NCI-H2107 (cell line): Measurements from ENCODE around the gene CPTP.

Experiments
- DNase-seq: peaks from one replicate; lab custom pipeline; 2025; lab: John Stamatoyannopoulos, UW

CPTP gene

DNA sequence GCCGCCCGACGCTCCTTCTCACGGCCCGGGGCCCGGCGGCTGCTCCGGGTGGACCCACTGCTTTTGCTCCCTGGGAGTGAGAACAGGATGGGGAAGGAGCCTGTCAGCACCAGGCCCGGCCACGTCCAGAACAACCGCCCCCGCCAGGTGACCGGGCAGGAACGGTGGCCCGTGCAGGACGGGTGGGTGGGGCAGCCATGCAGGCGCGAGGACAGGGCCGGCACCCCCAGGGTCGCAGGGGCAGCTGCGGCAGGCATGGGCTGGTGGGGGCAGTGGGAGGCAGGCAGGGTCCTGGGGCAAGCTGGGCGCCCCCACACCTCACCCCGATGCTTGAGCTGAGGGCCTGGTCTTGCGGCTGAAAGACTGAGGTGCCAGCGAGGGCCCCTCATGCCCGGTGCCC is 11.8 kb downstream of the CPTP start:
- no peak for DNase-seq

DNA sequence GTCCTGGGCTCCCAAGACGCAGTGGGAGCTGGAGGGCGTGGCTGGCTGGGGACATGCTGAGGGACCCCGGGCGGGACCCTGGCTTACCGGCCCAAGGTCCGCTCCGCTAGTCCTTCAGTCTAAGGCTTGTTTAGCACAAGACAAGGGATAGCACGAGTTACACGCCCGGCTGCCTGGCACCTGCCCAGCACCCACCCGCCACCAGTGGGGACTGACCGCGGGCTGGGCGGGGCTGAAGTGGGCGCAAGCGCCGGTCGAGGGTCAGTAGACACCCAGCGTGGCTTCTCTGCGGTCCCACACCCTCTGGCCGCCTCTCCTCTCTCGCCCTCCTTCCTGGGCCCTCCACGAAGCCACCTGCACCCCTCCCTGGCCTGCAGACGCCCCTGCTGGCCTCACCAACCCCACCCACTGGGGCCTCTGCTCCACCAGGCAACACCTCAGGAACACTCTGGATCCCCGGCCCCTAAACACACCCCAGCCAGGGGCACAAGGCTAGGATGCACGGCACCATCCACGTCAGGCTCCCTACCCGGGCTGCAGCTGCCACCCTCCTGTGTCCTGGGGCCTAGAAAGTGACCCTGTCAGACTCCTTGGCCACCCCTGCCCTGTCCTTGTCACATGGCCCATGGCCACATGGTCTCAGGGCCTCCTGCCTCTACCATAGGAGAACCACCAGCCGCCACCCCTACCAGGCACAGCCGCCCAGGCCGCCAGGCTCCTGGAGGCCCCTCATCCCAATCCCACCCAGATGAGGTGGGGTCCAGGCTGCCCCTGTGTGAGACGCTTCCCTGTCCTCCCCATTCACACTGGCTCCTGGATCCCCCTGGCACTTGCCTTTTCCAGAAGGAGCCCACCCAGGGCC is 12.6 kb downstream of the CPTP start:
- DNase-seq: no peak

DNA sequence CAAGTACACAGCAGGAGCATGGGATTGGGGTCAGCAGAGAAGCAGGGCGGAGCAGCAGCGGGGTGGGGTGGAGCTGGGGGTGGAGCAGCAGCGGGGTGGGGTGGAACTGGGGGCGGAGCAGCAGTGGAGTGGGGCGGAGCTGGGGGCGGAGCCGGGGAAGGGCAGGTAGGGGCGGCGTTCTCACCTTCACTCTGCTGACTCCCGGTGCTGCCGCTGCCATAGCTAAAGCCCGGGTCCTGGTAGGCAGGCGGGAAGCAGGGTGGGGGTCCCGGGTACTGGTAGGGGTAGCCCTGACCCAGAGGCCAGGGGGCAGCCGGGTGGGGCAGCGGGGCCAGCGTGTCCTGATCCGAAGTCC is 13.2 kb downstream of the CPTP start:
- DNase-seq: no peak

DNA sequence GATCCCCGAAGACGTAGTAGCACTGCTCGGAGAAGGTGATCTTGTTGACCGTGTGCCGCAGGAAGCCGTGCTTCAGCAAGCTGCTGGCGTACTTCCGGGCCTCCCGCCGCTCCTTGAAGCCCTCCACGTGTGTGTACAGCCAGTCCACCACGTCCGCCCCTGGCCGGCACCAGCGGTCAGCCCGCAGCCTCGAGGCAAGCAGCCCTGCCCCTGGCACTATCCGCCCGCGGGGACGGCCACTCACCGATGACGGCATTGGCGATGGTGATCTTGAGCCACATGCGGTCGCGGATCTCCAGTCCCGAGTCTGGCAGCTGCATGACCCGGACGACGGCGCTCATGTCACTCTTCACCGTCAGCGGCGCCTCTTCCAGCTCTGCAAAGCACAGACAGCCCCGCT is 13.7 kb downstream of the CPTP start:
- no peak for DNase-seq

DNA sequence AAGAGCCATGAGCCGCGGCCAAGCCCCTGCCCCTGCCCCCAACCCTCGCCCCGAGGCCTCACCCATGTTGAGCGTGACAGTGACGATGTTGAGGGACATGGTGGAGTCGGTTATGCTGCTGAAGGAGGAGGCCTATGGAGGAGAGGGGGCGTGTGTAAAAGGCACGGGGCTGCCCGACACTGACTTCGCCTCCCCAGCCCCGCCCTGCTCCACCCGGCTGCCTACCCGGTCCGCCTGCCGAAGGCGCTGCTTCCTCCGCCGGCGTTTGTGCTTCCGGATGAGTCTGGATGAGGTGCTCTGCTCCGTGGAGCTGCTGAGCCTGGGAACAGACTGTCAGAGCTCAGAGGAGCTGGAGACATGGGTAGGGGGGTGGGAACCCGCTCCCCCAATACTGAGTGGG is 15.6 kb downstream of the CPTP start:
- no peak for DNase-seq

DNA sequence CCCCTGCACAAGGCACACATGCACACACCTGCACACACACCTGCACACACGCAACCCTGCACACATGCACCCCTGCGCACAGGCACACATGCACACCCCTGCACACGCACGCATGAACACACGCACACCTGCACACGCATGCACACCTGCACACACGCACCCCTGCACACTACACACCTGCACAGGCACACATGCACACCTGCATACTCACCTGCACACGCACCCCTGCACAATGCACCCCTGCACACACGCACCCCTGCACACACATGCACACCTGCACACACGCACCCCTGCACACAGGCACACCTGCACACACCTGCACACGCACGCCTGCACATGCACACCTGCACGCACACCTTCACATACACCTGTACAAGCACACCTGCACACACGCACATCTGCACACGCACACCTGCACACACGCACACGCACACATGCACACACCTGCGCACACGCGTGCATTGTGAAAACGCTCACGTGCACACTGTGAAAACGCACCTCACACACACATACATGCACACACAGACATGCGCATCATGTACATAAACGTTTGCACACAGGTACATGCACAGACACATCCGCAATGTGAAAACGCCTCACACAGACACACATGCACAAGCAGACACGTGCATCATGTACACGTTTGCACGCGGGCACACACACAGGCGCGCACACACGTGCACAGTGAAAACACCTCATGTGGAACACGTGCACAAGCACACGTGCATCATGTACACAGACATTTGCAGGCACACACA is 16.4 kb downstream of the CPTP start:
- DNase-seq: no peak

DNA sequence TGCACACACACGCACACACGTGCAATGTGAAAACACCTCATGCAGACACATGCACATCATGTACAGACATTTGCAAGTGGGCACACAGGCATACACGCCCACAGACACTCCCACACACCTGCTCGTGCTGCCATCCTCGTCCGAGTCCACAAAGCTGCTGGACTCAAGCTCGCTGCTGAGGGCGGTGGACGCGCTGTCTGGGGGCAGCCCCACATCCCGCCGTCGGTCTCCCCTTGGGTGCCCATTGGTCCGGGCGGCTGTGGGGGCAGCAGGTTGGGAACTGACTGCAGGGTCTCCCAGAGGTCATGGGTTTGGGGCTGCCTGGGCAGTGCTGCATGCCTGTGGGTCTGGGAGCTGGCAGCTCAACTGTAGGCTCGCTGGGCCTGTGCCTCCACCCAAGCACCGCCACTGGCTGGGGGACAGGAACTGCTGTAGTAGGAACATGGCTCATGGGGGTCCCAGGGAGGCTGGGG is 17.0 kb downstream of the CPTP start:
- no peak for DNase-seq

DNA sequence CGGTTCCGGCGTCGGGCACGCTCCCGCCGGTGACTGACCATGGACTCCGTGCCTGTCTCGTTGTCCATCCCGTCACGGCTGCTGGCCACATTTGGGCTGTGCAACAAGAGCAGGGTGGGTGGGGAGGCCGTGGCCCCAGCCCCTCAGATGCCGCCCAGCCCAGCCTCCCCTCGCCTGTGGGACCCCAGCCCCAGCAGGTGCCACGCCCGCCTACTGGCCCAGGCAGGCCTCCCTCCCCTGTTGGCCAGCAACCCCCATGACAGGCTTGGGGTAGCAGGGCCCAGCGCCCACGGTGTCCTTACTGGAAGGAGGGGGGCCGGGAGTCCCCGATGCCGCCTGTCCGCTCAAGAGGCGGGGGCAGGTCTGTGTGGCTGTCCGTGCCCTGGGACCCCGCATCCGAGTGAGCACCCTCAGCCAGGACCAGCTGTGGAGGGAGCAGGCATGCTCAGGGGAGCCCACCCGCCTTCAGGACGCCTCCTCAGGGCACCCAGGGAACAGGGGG is 17.5 kb downstream of the CPTP start:
- no peak for DNase-seq

DNA sequence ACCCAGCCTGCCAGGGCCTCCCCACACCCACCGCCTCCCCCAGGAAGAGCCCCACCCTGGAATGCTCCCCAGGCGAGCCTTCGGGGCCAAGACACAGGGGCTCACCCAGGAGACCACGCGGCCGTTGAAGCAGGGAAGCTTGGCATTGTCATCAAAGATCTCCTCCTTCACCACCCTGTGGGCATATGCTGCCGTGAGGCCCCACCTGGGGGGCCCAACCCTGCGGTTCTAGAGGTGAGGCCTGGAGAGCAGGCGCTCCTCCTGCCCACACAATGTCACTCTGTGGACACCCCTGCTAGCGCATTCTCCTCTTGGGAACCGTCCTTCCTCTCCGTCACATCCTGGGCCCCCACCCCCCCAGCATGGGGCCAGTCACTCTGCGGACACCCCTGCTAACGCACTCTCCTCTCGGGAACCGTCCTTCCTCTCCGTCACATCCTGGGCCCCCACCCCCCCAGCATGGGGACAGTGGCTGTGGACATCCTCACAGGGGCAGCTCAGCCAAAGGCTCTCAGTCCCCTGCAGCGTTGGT is 18.0 kb downstream of the CPTP start:
- no peak for DNase-seq

DNA sequence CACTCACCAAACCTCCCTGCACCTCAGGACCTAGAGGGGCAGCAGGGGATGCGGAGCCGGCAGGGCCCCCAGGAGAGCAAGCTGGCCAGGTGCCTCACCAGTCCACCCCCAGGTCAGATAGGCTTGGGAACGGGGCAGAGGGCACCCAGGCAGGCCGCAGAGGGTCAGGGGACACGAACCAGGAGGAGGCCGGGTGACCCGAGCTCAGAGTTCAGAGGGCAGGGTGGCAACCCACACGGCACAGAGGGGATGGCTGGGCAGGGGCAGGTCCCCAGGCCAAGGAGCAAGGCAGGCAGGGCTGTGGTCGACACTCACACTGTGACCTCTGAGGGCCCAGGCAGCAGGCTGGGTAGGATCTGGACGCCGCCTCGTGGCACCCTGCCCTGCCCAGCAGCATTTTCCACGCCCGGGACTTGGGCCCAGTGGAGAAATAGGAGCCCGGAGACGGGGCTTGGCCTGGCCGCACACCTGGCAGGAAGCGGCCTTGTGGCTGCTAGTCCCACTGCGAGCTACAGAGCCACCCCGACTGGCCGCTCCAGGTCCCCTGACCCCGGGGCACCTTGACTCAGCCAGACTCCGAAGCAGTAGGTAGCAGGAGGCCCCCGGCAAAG is 19.3 kb downstream of the CPTP start:
- no peak for DNase-seq

DNA sequence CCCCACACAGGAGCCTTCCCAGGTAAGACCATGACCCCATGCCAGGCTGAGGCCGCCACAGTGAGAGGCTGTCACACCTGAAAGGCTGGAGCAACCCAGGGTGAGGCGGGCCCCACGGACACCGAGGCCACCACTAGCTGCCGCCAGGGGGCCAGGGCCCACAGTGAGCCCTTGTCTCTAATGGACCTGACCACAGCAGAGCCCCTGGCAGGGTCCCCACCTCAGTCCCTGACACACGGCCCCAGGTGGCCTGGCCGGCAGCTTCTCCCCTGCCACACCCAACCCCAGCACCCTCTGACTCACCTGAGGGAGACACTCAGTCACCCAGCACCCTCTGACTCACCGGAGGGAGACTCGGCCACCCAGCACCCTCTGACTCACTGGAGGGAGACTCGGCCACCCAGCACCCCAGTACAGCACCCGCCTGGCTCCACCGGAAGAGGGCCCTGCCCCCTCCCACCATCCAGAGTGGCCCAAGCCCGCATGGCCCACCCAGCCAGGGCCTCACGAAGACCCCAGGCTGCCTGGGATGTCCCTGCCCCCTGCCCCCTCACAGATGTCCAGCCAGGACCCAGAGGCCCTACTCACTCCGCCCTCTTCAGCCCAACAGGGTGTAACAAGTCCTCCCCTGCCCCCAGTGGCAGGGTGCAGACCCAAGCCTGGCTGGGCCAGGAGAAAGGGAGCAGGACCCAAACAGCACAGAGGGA is 20.2 kb downstream of the CPTP start:
- no peak for DNase-seq

DNA sequence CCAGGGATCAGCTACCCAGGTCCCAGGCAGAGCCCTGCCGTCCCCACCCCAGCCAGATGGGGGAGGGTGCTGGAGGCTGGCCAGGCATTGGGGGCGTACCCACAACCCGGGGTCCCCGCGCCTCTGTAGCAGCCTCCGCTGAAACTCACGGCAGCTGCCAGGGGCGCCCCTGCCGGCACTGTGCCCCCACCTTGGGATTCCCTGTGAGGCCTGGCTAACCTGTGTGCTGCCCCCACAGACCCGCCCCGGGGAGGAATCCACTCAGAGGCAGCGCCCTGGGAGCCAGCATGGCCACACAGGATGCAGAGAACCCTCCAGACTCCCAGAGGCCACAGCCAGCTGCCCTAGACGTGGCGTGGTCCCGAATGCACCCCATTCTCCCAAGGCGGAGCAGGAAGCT is 20.8 kb downstream of the CPTP start:
- DNase-seq: no peak

DNA sequence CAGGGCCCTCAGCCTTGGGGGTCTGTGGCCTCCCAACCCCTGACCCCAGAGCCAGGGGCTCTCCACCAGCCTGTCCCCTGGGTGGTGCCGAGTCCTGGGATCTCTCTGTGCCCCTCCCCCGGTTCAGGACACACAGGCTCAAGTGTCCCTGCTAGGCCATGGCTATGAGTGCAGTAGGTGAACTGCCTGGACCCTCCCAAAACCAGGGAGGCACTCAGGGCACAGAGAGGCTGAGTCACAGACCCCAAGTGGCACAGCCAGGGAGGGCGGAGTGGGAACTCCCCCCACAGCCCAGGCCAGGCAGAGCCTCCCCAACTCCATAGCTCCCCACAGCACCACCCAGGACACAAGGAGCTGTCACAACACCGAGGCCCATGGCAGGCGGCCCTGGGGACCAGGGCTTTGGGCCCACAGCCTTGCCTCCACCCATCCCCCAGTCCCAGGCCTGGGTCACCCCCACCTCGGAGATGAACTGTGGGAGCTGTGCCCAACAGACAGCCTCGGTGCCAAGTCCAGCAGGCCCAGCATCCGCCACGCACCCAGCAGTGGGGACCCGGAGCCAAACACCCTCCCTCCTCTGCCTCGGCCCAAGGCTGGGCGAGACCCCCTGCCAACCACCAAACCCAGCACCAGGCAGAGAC is 21.4 kb downstream of the CPTP start:
- DNase-seq: no peak

DNA sequence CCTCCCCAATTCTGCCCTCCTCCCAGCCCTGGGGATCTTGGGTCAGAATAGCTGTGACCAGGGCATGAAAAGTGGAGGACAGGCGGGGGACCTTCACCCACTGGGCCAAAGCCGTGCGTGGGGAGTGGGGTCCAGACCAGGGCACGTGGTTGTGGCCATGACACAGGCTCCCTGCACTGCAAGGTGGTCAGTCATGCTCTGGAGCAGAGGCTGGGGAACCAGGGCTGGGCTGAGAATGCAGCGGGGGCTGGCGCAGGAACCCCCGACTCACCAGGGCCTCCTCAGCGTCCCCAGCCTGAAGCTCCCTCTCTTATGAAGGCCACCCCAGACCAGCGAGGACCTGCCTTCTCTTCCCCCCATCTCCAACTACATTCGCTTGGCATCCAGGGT is 21.9 kb downstream of the CPTP start:
- no peak for DNase-seq

DNA sequence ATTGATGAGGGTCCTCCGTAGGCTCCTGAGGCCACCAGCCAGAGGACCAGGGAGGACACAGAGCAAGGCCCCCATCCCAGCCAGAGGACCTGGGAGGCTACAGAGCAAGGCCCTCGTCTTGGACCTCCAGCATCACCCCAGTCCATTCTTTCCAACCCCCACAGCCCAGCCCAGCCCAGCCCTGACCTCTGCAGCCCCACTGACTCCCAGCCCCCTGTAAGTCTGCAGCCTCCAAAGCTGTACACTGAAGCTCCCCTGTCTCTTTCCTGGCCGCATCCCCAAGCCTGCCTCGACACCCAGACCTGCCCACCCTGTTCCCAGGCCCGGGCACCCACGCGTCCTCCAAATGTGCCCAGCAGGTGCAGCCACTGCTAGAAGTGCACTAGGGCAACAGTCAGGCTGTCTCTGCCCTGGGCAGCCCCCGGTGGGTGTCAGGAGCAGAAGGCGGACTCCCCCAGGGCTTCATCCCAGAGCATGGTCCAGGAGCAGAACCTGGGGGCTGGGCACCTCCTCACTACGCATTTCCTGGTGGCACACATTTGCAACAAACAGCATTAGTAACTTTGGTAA is 22.5 kb downstream of the CPTP start:
- no peak for DNase-seq

DNA sequence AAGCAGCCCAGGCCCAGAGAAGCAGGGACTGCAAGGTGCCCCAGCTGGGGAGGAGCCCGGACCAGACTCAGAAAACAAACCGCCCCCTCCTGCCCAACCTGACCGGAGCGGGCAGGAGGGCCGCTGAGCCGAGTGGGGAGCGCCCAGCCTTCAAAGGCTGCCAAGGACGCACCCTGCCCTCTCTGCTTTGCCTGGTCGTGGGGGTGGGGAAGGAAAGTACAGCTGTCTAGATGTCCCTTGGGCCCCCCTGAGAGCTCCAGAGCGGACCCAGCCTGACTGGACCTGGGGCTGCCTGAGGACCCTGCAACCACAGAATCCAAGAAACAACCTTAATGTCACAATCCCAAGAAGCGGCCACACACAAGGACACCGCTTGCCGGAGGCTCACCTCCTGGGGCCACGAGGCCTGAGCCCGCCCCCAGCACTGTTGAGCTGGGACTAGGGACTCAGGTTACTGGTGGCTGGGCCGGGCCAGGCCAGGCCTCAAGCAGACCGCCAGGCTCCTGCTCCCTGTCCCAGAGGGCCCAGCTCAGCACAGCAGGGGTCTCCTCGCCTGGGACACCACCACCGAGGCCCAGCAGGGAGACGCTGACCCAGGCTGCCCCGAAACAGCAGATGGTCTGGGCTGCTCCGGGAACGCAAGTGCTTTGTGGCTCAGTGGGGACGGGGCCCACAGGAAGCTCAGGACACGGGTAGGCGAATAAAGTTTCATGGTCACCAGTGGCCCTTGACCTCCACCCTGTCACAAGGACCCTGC is 23.2 kb downstream of the CPTP start:
- no peak for DNase-seq

DNA sequence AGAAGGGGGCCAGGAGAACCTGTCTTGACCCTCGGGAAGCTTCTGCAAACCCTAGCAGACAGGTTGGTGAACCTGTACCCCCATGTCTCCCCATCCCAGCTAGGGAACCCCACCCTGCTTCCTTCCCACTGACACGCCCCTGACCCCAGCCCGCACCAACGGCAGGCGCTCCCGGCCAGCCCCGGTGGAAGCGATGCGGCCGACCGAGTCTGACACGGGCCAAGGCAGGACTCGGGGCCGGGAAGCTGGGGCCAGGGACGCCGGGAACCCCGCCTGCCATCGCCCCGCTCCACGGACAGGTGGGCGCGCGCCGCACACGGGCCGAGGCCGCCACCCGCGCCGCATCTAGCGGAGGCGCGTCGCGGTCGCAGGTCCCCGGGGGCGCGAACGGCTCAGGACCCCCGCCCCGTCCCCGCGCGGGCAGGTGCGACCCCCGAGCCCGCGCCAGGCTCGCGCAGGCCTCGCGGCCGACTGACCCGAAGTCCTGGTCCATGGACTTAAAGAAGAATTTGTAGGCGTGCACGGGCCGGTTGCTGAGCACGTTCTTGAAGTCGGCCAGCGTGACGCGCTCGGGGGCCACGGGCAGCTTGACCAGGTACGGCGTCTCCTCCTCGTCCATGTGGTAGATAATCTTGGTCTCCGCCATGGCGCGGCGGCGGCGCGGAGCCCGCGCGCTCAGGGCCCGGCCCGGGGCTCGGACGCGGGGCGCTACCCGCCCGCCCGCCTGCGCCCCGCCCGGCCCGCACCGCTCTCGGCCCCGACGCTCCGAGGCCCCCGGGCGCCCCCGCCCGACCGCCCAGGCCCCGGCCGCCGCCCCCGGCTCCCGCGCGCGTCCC is 24.0 kb downstream of the CPTP start:
- no peak for DNase-seq

DNA sequence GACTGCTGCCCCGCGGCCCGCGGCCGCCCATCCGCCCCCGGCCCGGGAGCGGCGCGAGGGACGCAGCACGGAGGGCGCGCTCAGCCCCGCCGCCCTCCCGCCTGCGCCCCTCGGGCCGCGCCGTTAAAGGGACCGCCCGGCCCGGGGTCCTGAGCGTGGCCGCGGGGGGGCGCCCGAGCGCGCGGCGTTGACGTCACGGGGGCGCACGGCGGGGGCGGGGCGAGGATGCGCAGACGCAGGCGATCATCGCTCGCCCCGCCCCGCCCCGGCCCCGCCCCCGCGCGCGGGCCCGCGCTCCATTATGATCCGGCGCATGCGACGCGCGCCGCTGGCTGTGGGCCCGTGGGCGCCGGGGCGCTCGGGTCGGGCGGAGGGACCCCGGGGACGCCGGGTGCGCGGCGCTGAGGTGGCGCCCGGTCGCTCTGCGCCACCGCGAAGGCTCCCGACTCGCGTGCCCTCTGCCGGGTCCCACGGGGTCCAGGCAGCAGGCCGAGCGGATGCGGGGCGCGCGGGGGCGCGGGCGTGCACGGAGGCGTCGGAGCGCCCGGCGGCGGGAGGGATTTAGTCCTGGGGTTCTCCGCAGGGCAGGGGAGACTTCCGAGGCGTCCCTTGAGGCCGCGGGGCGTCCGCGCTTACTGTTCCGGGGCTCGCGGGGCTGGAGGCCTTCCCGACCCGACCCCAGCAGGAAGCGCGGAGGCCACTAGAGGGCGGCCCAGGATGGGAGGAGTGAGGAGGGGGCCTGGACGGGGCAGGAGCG is 24.8 kb downstream of the CPTP start, which contains the start of gene DVL1:
Gene DVL1, minus strand, starts transcription at position 163 of the 757 bp plus-strand sequence. CDS start 353 bp downstream, outside the sequence.
- no peak for DNase-seq
